Testis (tissue), 2 donors: ENCODE results near the gene CEP83.

ENCODE experiments used
- POLR2A ChIP-seq: fragments of 450-650 bp; IDR thresholded peaks from one replicate; pipeline ENCODE4 v1.6.1; 2017; ENCODE audit warnings: antibody characterized with exemption, mild to moderate bottlenecking, moderate library complexity
- TF ChIP-seq, protein P1 (sequence below), 3 experiments: fragments of 450-650 bp in 2 of 3; fragments of 200-600 bp in 1 of 3; sonication (generic) in 1 of 3; IDR thresholded peaks; one replicate each; pipeline ENCODE4 v1.5.1; 2016 to 2019; ENCODE audit warnings: antibody characterized with exemption in 3 of 3, mild to moderate bottlenecking in 2 of 3, moderate library complexity in 1 of 3

DNA sequence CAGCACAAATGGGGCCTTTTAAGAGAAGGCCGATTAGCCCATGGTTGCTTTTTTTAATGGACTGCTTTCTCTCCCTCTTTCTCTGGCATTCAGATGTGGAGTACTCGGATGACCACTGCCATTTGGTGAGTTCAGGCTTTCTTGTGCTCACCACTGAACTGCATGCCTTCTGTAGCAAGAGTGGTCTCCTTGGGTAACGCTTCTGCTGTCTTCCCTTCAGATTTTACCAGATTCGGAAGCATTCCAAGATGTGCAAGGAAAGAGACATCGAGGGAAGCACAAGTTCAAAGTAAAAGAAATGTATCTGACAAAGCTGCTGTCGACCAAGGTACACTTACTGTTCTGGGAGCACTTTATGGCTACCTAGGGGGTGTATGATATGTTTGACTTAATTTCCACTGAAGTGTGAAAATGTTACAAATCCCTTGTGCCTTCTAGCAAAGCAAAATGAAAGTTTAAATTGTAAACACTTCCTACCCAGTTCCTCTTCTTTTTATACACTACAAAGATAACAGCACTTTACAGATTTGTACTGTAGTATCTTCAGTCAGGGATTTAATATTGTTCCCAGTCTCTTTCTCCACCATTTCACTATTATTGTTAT, 162.5 kb downstream of the CEP83 start:
- TF ChIP-seq, protein P1, sequence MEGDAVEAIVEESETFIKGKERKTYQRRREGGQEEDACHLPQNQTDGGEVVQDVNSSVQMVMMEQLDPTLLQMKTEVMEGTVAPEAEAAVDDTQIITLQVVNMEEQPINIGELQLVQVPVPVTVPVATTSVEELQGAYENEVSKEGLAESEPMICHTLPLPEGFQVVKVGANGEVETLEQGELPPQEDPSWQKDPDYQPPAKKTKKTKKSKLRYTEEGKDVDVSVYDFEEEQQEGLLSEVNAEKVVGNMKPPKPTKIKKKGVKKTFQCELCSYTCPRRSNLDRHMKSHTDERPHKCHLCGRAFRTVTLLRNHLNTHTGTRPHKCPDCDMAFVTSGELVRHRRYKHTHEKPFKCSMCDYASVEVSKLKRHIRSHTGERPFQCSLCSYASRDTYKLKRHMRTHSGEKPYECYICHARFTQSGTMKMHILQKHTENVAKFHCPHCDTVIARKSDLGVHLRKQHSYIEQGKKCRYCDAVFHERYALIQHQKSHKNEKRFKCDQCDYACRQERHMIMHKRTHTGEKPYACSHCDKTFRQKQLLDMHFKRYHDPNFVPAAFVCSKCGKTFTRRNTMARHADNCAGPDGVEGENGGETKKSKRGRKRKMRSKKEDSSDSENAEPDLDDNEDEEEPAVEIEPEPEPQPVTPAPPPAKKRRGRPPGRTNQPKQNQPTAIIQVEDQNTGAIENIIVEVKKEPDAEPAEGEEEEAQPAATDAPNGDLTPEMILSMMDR (IDR thresholded peaks at IDR 0.05): no peak
- no peak for TF ChIP-seq POLR2A
